ENCODE data around the gene APP.

The APP gene

GRCh38 chr21:25979845-25980616 lies 190.5 kb downstream of the APP start:
- TF ChIP-seq EZH2phosphoT487 (IDR thresholded peaks at IDR 0.05; ENCODE audit: low read depth) = no peak
- no peak for TF ChIP-seq CTCF (IDR thresholded peaks at IDR 0.05; ENCODE audit: low read depth, low read length)
- Histone ChIP-seq H3K9me3 (ENCODE audit: insufficient read depth, low read length) (no peaks in the 10 kb centered on the region), H3K27me3 (ENCODE audit: low read depth, low read length) (no peaks in the 10 kb centered on the region), H3K79me2 (ENCODE audit: low read length) (no peaks in the 10 kb centered on the region), H3K27ac (ENCODE audit: low read length) (no peak overlapping the region), H2AFZ (ENCODE audit: low read depth, low read length) (no peak overlapping the region), H3K4me3 (ENCODE audit: low read length) (no peak overlapping the region), H3K9ac (ENCODE audit: low read length) (no peak overlapping the region), H4K20me1 (ENCODE audit: insufficient read depth, low read length) (no peaks in the 10 kb centered on the region), H3K36me3 (replicated peaks; ENCODE audit: low read depth, low read length) (no peaks in the 10 kb centered on the region), H3K4me1 (ENCODE audit: low read length) (no peaks in the 10 kb centered on the region), H3K4me2 (ENCODE audit: low read length) (no peak overlapping the region)

- no peak overlapping the region for H3K4me2 ChIP-seq (ENCODE audit: low read length)
- TF ChIP-seq EZH2phosphoT487 (IDR thresholded peaks at IDR 0.05; ENCODE audit: low read depth) (no peak), CTCF (IDR thresholded peaks at IDR 0.05; ENCODE audit: low read depth, low read length) (no peak)
Observed at GRCh38 chr21:25977068-25977611, 193.4 kb downstream of the APP start.

GRCh38 chr21:25974964-25975363 lies 195.6 kb downstream of the APP start:
- H3K79me2 ChIP-seq (ENCODE audit: low read length) = no peaks in the 10 kb centered on the region
- no peak overlapping the region for H3K4me3 ChIP-seq (ENCODE audit: low read length)
- H3K9ac ChIP-seq (ENCODE audit: low read length) = no peak overlapping the region
- H3K4me1 ChIP-seq (ENCODE audit: low read length) = no peaks in the 10 kb centered on the region
- H3K4me2 ChIP-seq (ENCODE audit: low read length) = no peak overlapping the region
- no peaks in the 10 kb centered on the region for H3K9me3 ChIP-seq (ENCODE audit: insufficient read depth, low read length)
- H2AFZ ChIP-seq (ENCODE audit: low read depth, low read length) = no peak overlapping the region
- no peaks in the 10 kb centered on the region for H3K36me3 ChIP-seq (replicated peaks; ENCODE audit: low read depth, low read length)
- TF ChIP-seq EZH2phosphoT487 (IDR thresholded peaks at IDR 0.05; ENCODE audit: low read depth) = no peak
- no peak for TF ChIP-seq CTCF (IDR thresholded peaks at IDR 0.05; ENCODE audit: low read depth, low read length)
- no peak overlapping the region for H3K27ac ChIP-seq (ENCODE audit: low read length)
- no peaks in the 10 kb centered on the region for H3K27me3 ChIP-seq (ENCODE audit: low read depth, low read length)
- H4K20me1 ChIP-seq (ENCODE audit: insufficient read depth, low read length) = no peaks in the 10 kb centered on the region

More at GRCh38 chr21:25977068-25977611, 193.4 kb downstream of the APP start:
- Histone ChIP-seq H3K27me3 (ENCODE audit: low read depth, low read length) (no peaks in the 10 kb centered on the region), H2AFZ (ENCODE audit: low read depth, low read length) (no peak overlapping the region), H3K4me3 (ENCODE audit: low read length) (no peak overlapping the region), H3K4me1 (ENCODE audit: low read length) (no peaks in the 10 kb centered on the region), H4K20me1 (ENCODE audit: insufficient read depth, low read length) (no peaks in the 10 kb centered on the region), H3K79me2 (ENCODE audit: low read length) (no peaks in the 10 kb centered on the region), H3K9ac (ENCODE audit: low read length) (no peak overlapping the region), H3K27ac (ENCODE audit: low read length) (no peak overlapping the region), H3K9me3 (ENCODE audit: insufficient read depth, low read length) (no peaks in the 10 kb centered on the region), H3K36me3 (replicated peaks; ENCODE audit: low read depth, low read length) (no peaks in the 10 kb centered on the region)

GRCh38 chr21:25970254-25970930 lies 200.2 kb downstream of the APP start:
- Histone ChIP-seq H4K20me1 (ENCODE audit: insufficient read depth, low read length) (no peaks in the 10 kb centered on the region), H3K4me1 (ENCODE audit: low read length) (peaks cover 12% of the 10 kb centered on the region), H3K9ac (ENCODE audit: low read length) (no peak overlapping the region), H3K9me3 (ENCODE audit: insufficient read depth, low read length) (no peaks in the 10 kb centered on the region), H3K4me2 (ENCODE audit: low read length) (no peak overlapping the region), H3K27ac (ENCODE audit: low read length) (no peak overlapping the region), H3K4me3 (ENCODE audit: low read length) (no peak overlapping the region), H3K36me3 (replicated peaks; ENCODE audit: low read depth, low read length) (no peaks in the 10 kb centered on the region), H3K79me2 (ENCODE audit: low read length) (no peaks in the 10 kb centered on the region), H3K27me3 (ENCODE audit: low read depth, low read length) (no peaks in the 10 kb centered on the region), H2AFZ (ENCODE audit: low read depth, low read length) (no peak overlapping the region)
- TF ChIP-seq CTCF (IDR thresholded peaks at IDR 0.05; ENCODE audit: low read depth, low read length) (no peak), EZH2phosphoT487 (IDR thresholded peaks at IDR 0.05; ENCODE audit: low read depth) (no peak)

Measured in OCI-LY3 (cell line).